CMK (cell line): ENCODE data around the gene DLGAP1.
"Not testable (repeated sequence)": the region's sequence is repeated elsewhere in the genome, so short reads cannot be mapped to it uniquely, and the experiment has no call there.

Source experiments
- DNase-seq: peaks from one replicate; pipeline ENCODE4 v3.0.0-alpha.2; 2010; ENCODE audit warnings: low read depth

The DLGAP1 gene

GRCh38 chr18:3495691-3496430 lies 959.2 kb downstream of the DLGAP1 start:
- DNase-seq = no peak

DNA sequence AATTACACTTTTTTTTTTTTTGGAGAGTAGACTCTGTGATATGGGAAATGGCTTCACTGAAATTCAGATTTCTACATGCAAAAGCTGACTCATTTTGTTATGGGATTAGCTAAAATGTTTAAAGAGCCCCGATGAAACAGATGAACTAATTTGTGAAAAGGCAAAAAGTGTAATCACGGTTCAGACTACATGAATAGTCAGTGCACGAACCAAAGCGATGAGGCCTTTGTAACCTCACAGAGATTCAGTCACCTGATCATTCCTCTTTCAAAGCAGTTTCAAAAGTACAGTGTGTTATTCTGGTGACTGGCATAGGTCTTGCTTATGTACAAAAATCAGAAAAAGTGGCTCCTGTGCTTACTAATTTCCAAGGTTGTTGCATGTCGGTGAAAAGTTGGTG lies 960.5 kb downstream of the DLGAP1 start:
- DNase-seq = no peak

GRCh38 chr18:3494245-3494526 lies 960.9 kb downstream of the DLGAP1 start:
- DNase-seq = no peak

GRCh38 chr18:3493501-3494244 lies 961.4 kb downstream of the DLGAP1 start:
- DNase-seq = no peak

- DNase-seq = no peak
Measured at GRCh38 chr18:3492721-3493120, 962.4 kb downstream of the DLGAP1 start.

DNA sequence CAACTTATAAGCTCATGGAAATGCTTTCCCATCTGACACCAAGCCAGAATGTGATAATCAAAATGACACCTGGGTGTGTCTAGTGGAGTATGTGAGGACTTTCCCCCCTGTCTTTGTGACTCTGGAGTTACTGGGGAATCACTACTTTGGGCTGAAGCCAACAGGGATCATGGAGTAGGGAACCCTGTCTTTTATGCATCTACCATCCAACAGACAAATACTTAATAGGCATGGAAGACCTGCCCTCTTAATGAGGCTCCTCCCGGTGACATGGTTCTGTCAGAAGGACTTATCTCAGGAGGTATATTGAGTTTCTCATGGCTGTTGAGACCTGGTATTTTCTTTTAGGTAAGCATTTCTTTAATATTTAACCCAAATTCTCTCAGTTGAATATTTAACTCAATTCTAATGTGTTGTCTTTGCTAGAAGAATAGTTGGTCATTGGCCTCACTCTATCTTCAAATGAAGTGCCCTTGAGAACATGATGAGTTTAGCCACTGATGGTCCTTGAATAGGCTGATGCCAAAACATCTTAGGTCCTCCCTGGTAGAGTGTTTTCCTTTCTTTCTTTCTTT lies 963.0 kb downstream of the DLGAP1 start:
- DNase-seq = no peak

DNA sequence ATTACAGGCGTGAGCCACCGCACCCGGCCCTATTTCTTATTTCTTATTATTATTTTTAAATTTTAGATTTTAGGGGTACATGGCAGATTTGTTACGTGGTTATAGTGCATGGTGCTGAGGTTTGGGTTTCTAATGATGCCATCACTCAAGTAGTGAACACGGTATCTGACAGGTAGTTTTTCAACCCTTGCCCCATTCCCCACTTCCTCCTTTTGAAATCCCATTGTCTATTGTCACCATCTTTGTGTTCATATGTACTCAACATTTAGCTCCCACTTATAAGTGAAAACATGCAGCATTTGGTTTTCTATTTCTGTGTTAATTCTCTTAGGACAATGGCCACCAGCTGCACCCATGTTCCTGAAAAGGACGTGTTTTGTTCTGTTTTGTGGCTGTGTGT lies 965.6 kb downstream of the DLGAP1 start:
- no peak for DNase-seq

DNA sequence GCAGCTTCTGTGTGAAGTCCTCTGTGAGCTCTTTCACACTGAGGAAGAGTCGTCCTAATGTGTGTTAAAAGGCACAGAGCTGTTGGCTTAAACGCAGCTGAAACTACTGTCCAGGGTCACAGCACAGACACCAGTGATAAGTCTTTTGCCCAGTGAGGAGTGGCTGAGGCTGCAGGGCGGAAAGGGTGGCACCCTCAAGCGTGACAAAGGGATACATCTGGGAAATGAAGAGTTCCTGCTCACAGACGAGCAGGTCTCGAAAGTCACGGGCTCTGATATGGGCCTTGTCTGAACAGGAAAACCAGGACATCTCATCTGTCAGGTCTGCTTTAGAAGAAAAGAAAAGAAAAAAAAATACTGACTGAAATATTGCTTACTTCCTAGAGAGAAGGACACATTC lies 968.6 kb downstream of the DLGAP1 start:
- no peak for DNase-seq

GRCh38 chr18:3485153-3486149 lies 969.7 kb downstream of the DLGAP1 start:
- no peak for DNase-seq

GRCh38 chr18:3482258-3482657 lies 972.8 kb downstream of the DLGAP1 start:
- no peak for DNase-seq

GRCh38 chr18:3481696-3482210 lies 973.4 kb downstream of the DLGAP1 start:
- no peak for DNase-seq

GRCh38 chr18:3480827-3481573 lies 974.1 kb downstream of the DLGAP1 start:
- DNase-seq = no peak

GRCh38 chr18:3479978-3480509 lies 975.1 kb downstream of the DLGAP1 start:
- no peak for DNase-seq

- no peak for DNase-seq
Measured at GRCh38 chr18:3478262-3478978, 976.7 kb downstream of the DLGAP1 start.

DNA sequence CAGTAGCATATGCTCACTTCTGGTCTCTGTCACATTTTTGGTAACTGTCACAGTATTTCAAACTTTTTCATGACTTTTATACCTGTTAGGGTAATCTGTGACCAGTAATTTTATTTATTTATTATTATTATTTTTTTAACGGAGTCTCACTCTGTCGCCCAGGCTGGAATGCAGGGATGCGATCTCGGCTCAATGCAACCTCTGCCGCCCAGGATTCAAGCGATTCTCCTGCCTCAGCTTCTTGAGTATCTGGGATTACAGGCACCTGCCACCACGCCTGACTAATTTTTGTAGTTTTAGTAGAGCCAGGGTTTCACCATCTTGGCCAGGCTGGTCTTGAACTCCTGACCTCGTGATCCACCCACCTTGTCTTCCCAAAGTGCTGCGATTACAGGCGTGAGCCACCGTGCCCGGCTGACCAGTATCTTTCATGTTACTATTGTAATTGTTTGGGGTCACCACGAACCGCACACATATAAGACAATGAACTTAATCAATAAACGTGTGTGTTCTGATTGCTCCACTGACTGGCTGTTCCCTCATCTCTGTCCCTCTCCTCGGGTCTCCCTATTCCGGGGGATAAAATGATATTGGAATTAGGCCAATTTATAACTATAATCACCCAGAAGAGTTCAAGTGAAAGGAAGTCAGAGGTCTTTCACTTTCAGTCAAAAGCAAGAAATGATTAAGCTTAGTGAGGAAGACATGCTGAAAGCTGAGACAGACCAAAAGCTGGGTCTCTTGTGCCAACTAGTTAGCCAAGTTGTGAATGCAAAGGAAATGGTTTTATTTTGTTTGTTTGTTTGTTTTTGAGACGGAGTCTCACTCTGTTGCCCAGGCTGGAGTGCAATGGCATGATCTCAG lies 982.2 kb downstream of the DLGAP1 start:
- DNase-seq = no peak

- not testable (repeated sequence) for DNase-seq
Measured at GRCh38 chr18:3472121-3472520, 983.0 kb downstream of the DLGAP1 start.

DNA sequence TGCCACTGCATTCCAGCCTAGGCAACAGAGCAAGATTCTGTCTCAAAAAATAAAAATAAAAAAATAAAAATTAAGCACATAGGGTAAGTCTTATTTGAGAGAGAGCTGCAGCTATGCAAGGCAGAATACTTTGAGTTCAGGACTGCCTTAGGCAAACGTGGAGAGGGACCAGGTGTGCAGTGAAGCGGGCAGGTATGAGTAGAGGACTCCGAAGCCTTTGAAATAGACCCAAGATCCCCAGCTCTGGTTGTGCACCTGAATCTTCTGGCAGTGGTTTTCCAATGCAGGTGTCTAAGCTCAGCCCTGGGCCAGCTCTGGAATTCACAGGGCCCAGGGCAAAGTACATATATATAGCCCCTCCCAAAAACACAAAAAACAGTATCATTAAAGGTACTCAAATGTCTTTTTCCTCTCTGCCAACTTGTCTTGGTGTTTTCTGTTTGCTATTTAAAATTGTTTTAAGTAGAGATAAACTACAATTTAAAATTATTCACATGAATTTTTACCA lies 983.9 kb downstream of the DLGAP1 start:
- no peak for DNase-seq

DNA sequence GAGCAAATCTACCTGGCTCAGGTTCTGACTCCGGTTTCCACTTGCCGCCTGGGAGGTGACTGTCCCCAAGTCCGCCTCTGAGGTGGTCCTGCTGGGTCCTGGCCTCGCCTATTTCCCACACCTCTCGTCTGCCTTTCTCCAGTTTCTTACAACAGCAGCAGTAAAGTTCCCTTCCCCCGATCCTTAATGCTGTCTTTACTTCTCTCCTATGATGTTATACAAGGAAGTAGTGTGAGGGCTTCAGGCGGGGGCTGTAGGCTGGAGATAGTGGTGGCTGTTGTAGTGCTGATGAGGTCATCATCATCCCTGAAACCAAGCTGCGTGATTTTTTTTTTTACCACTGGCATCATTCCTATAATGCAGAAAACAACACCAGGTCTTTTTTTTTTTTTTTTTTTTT lies 986.3 kb downstream of the DLGAP1 start:
- DNase-seq = no peak

- DNase-seq = no peak
Measured at GRCh38 chr18:3468066-3468705, 986.9 kb downstream of the DLGAP1 start.
